OCI-LY3 (cell line): ENCODE data around the gene S100A5.
"Not testable (repeated sequence)": the region's sequence is repeated elsewhere in the genome, so short reads cannot be mapped to it uniquely, and the experiment has no call there.

Experiments used
- H2AFZ ChIP-seq: fragments of 200-600, 300-600 bp; shearing (Covaris generic); 2 replicates; pipeline ENCODE4 v1.6.0; 2014; ENCODE audit warnings: antibody characterized with exemption, low read depth, low read length
- H3K27ac ChIP-seq: fragments of 200-600, 300-600 bp; sonication (generic); 2 replicates; pipeline ENCODE4 v1.5.1; 2014; ENCODE audit warnings: mild to moderate bottlenecking, low read length, moderate library complexity, mixed read lengths
- H3K27me3 ChIP-seq: fragments of 200-600, 300-600 bp; sonication (generic); 2 replicates; pipeline ENCODE4 v1.6.1; 2014; ENCODE audit warnings: low read depth, low read length, mixed read lengths
- H3K36me3 ChIP-seq: fragments of 200-600, 300-600 bp; sonication (generic); replicated peaks from 2 replicates; pipeline ENCODE3; 2014; ENCODE audit warnings: low read depth, low read length, mixed read lengths
- H3K4me1 ChIP-seq: fragments of 300-600, 200-600 bp; sonication (generic); 2 replicates; pipeline ENCODE4 v1.6.1; 2014; ENCODE audit warnings: low read length, mixed read lengths
- H3K4me2 ChIP-seq: fragments of 200-600, 300-600 bp; sonication (generic); 2 replicates; pipeline ENCODE4 v1.6.1; 2014; ENCODE audit warnings: low read length, mixed read lengths
- H3K4me3 ChIP-seq: fragments of 300-600, 200-600 bp; sonication (generic); 2 replicates; pipeline ENCODE4 v1.5.1; 2014; ENCODE audit warnings: antibody characterized with exemption, mild to moderate bottlenecking, low read length, moderate library complexity
- H3K79me2 ChIP-seq: fragments of 300-600, 200-600 bp; shearing (Covaris generic); 2 replicates; pipeline ENCODE4 v1.6.1; 2014; ENCODE audit warnings: mild to moderate bottlenecking, low read length, mixed read lengths
- H3K9ac ChIP-seq: fragments of 300-600, 200-600 bp; shearing (Covaris generic); 2 replicates; pipeline ENCODE4 v1.6.0; 2014; ENCODE audit warnings: mild to moderate bottlenecking, low read length, moderate library complexity
- H3K9me3 ChIP-seq: fragments of 200-600, 300-600 bp; shearing (Covaris generic); 2 replicates; pipeline ENCODE4 v1.6.1; 2014; ENCODE audit warnings: low read length, mixed read lengths; ENCODE audit not compliant: insufficient read depth
- H4K20me1 ChIP-seq: fragments of 200-600, 300-600 bp; sonication (generic); 2 replicates; pipeline ENCODE4 v1.6.1; 2016; ENCODE audit warnings: low read length, mixed read lengths; ENCODE audit not compliant: insufficient read depth
- CTCF ChIP-seq: fragments of 200-600, 300-600 bp; sonication (generic); IDR thresholded peaks from 2 replicates; pipeline ENCODE4 v1.5.1; 2014; ENCODE audit warnings: antibody characterized with exemption, low read length, low read depth
- EZH2phosphoT487 ChIP-seq: fragments of 200-600 bp; shearing (Covaris generic); IDR thresholded peaks from 2 replicates; pipeline ENCODE4 v1.6.1; 2018; ENCODE audit warnings: antibody characterized with exemption, mixed run types, low read depth

The S100A5 gene

GRCh38 chr1:153527683-153528040 lies 13.1 kb downstream of the S100A5 start:
- peaks cover 7% of the 10 kb centered on the region; the same call in 1 of the 2 replicates for H3K4me1 ChIP-seq
- H3K27ac ChIP-seq: no peak overlapping the region
- TF ChIP-seq CTCF: no peak
- TF ChIP-seq EZH2phosphoT487: no peak
- H3K9ac ChIP-seq: no peak overlapping the region
- no peak overlapping the region for H3K4me2 ChIP-seq
- H3K4me3 ChIP-seq: no peak overlapping the region
- H3K27me3 ChIP-seq: 0 out of 2 replicates have a peak, but pooled peaks cover 5% of the 10 kb centered on the region
- no peak overlapping the region for H2AFZ ChIP-seq
- no peaks in the 10 kb centered on the region for H3K36me3 ChIP-seq
- no peaks in the 10 kb centered on the region for H3K9me3 ChIP-seq
- no peaks in the 10 kb centered on the region for H4K20me1 ChIP-seq
- H3K79me2 ChIP-seq: no peaks in the 10 kb centered on the region

GRCh38 chr1:153527023-153527682 lies 13.6 kb downstream of the S100A5 start:
- Histone ChIP-seq H3K27ac (no peak overlapping the region), H3K36me3 (no peaks in the 10 kb centered on the region), H3K9me3 (no peaks in the 10 kb centered on the region), H3K4me2 (no peak overlapping the region), H3K4me1 (peaks cover 1% of the 10 kb centered on the region; the same call in 1 of the 2 replicates), H3K79me2 (no peaks in the 10 kb centered on the region), H3K4me3 (no peak overlapping the region), H3K9ac (no peak overlapping the region), H3K27me3 (0 out of 2 replicates have a peak, but pooled peaks cover 5% of the 10 kb centered on the region), H2AFZ (no peak overlapping the region), H4K20me1 (no peaks in the 10 kb centered on the region)
- TF ChIP-seq CTCF (no peak), EZH2phosphoT487 (no peak)

- Histone ChIP-seq H3K9ac (no peak overlapping the region), H3K79me2 (no peaks in the 10 kb centered on the region), H2AFZ (no peak overlapping the region), H3K4me3 (no peak overlapping the region), H4K20me1 (no peaks in the 10 kb centered on the region), H3K4me2 (no peak overlapping the region), H3K9me3 (no peaks in the 10 kb centered on the region), H3K27ac (no peak overlapping the region), H3K27me3 (0 out of 2 replicates have a peak, but pooled peaks cover 5% of the 10 kb centered on the region), H3K36me3 (no peaks in the 10 kb centered on the region), H3K4me1 (no peaks in the 10 kb centered on the region)
- TF ChIP-seq EZH2phosphoT487 (no peak), CTCF (no peak)
Measured at GRCh38 chr1:153526132-153526543, 14.6 kb downstream of the S100A5 start.

GRCh38 chr1:153525088-153525728 lies 15.5 kb downstream of the S100A5 start:
- Histone ChIP-seq H3K4me3 (no peak overlapping the region), H3K4me2 (no peak overlapping the region), H3K79me2 (no peaks in the 10 kb centered on the region), H3K27ac (no peak overlapping the region), H3K9me3 (no peaks in the 10 kb centered on the region), H3K36me3 (no peaks in the 10 kb centered on the region), H3K4me1 (no peaks in the 10 kb centered on the region), H2AFZ (no peak overlapping the region), H3K9ac (no peak overlapping the region), H4K20me1 (no peaks in the 10 kb centered on the region), H3K27me3 (0 out of 2 replicates have a peak, but pooled peaks cover 5% of the 10 kb centered on the region)
- no peak for TF ChIP-seq CTCF
- no peak for TF ChIP-seq EZH2phosphoT487

- H3K9ac ChIP-seq, H3K4me2 ChIP-seq, H3K27ac ChIP-seq, H3K9me3 ChIP-seq, H3K79me2 ChIP-seq, H3K36me3 ChIP-seq, H2AFZ ChIP-seq, H4K20me1 ChIP-seq, H3K4me3 ChIP-seq, H3K4me1 ChIP-seq, H3K27me3 ChIP-seq: not testable (repeated sequence)
Measured at GRCh38 chr1:153522353-153523048, 18.2 kb downstream of the S100A5 start.

GRCh38 chr1:153521808-153522207 lies 18.9 kb downstream of the S100A5 start:
- H3K9me3 ChIP-seq, H3K27me3 ChIP-seq, H3K4me3 ChIP-seq, H3K36me3 ChIP-seq, H3K27ac ChIP-seq, H2AFZ ChIP-seq, H3K9ac ChIP-seq, H3K4me1 ChIP-seq, H3K79me2 ChIP-seq, H3K4me2 ChIP-seq, H4K20me1 ChIP-seq: not testable (repeated sequence)
